ENCODE results near the gene CCDC152.

The CCDC152 gene

GRCh38 chr5:42779083-42779482 is 22.5 kb downstream of the CCDC152 start:
- H3K27ac ChIP-seq: no peak overlapping the region
- TF ChIP-seq CTCF (IDR thresholded peaks at IDR 0.05): no peak
- no peak for DNase-seq (ENCODE audit: low spot score)
- H3K4me3 ChIP-seq: no peak overlapping the region

GRCh38 chr5:42781584-42781983 is 25.0 kb downstream of the CCDC152 start:
- Histone ChIP-seq H3K4me3 (no peak overlapping the region), H3K27ac (no peak overlapping the region)
- no peak for DNase-seq (ENCODE audit: low spot score)
- no peak for TF ChIP-seq CTCF (IDR thresholded peaks at IDR 0.05)

DNA sequence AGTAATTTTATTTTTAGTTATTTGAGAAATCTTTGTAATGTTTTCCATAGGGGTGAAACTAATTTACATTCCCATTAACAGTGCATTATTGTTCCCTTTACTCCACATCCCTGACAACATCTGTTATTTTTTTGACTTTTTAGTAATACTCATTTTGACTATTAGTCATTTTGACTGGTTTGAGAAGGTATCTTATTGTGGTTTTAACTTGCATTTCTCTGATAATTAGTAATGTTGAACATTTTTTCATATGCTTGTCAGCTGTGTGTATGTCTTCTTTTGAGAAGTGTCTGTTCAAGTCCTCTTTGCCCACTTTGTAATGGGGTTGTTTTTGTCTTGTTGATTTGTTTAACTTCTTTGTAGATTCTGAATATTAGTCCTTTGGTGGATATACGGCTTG is 27.5 kb downstream of the CCDC152 start:
- no peak for TF ChIP-seq CTCF (IDR thresholded peaks at IDR 0.05)
- no peak overlapping the region for H3K4me3 ChIP-seq
- no peak for DNase-seq (ENCODE audit: low spot score)
- no peak overlapping the region for H3K27ac ChIP-seq

DNA sequence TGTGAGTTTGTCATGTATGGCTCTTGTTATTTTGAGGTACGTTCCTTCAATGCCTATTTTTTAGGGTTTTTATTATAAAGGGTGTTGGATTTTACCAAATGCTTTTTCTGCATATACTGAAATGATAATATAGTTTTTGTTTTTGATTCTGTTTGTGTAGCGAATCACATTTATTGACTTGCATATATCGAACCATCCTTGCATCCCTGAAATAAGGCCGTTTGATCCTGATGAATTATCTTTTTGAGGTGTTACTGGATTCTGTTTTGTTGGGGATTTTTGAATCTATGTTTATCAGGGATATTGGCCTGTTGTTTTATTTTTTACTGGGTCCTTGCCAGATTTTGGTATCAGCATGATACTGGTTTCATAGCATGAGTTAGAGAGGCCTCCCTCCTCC is 29.1 kb downstream of the CCDC152 start:
- no peak for TF ChIP-seq CTCF (IDR thresholded peaks at IDR 0.05)
- no peak for DNase-seq (ENCODE audit: low spot score)
- Histone ChIP-seq H3K27ac (no peak overlapping the region), H3K4me3 (no peak overlapping the region)

DNA sequence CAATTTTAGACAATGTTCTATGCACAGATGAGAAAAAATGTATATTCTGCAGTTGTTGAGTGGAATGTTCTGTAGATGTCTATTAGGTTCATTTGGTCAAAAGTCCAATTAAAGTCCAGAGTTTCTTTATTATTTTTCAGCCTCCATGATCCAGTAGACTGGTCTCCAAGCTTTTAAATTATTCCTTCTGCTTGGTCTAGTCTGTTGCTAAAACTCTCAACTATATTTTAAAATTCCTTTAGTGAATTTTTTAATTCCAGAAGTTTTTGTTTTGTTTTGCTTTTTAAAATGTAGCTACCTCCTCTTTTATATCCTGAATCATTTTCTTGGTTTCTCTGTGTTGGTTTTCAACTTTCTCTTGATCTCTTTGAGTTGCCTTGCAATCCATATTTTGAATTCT is 30.5 kb downstream of the CCDC152 start:
- no peak overlapping the region for H3K4me3 ChIP-seq
- no peak for DNase-seq (ENCODE audit: low spot score)
- no peak overlapping the region for H3K27ac ChIP-seq
- TF ChIP-seq CTCF (IDR thresholded peaks at IDR 0.05): no peak

DNA sequence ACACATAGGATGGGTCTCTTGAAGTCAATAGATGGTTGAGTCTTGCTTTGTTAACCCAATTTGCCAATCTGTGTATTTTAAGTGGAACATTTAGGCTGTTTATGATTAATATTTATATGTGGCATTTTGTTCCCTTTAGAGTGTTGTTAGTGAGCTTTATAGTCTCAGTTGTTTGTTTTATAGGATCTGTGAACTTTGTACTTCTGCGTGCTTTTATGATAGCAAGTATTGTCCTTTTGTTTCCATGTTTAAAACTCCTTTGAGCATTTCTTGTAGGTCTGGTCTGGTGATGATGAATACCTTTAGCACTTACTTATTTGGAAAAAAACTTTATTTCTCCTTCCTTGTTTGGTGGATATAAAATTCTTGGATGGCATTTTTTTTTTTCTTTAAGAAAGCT is 31.2 kb downstream of the CCDC152 start:
- no peak for TF ChIP-seq CTCF (IDR thresholded peaks at IDR 0.05)
- no peak for DNase-seq (ENCODE audit: low spot score)
- no peak overlapping the region for H3K27ac ChIP-seq
- H3K4me3 ChIP-seq: no peak overlapping the region

- no peak overlapping the region for H3K4me3 ChIP-seq
- no peak for DNase-seq (ENCODE audit: low spot score)
- H3K27ac ChIP-seq: no peak overlapping the region
- TF ChIP-seq CTCF (IDR thresholded peaks at IDR 0.05): no peak
These were observed 34.5 kb downstream of the CCDC152 start for GRCh38 chr5:42791151-42791550.
